MM.1S (cell line): ENCODE results near the gene SYNRG.

Experiments used
- DNase-seq: peaks from one replicate; pipeline ENCODE4 v3.0.0-alpha.2; 2015
- H2AFZ ChIP-seq: fragments of 300-600 bp; sonication (generic); 2 replicates; pipeline ENCODE4 v1.6.0; 2016; ENCODE audit warnings: antibody characterized with exemption, low read length
- H3F3A ChIP-seq: fragments of 300-600 bp; sonication (generic); 2 replicates; pipeline ENCODE4 v1.6.1; 2016; ENCODE audit warnings: mild to moderate bottlenecking, antibody characterized with exemption, low read length, moderate library complexity, mixed read lengths; ENCODE audit not compliant: insufficient read depth
- H3K27ac ChIP-seq: fragments of 300-600 bp; sonication (generic); 2 replicates; pipeline ENCODE4 v1.5.1; 2016; ENCODE audit warnings: mild to moderate bottlenecking, low read length
- H3K27me3 ChIP-seq: fragments of 300-600 bp; sonication (generic); replicated peaks from 2 replicates; pipeline ENCODE4 v1.6.0; 2016; ENCODE audit warnings: low read length; ENCODE audit not compliant: insufficient read depth
- H3K36me3 ChIP-seq: fragments of 300-600 bp; sonication (generic); replicated peaks from 2 replicates; pipeline ENCODE4 v1.6.1; 2016; ENCODE audit warnings: mild to moderate bottlenecking, low read length, mixed read lengths; ENCODE audit not compliant: insufficient read depth
- H3K4me1 ChIP-seq: fragments of 300-600 bp; sonication (generic); 2 replicates; pipeline ENCODE4 v1.6.1; 2016; ENCODE audit warnings: low read length, mixed read lengths
- H3K4me2 ChIP-seq: fragments of 300-600 bp; sonication (generic); 2 replicates; pipeline ENCODE4 v1.6.0; 2016; ENCODE audit warnings: low read depth, low read length
- H3K4me3 ChIP-seq: fragments of 300-600 bp; sonication (generic); 2 replicates; pipeline ENCODE4 v1.5.1; 2016; ENCODE audit warnings: low read length, mixed read lengths
- H3K79me2 ChIP-seq: fragments of 300-600 bp; sonication (generic); 2 replicates; pipeline ENCODE4 v1.6.1; 2016; ENCODE audit warnings: mixed run types, low read length, mixed read lengths
- H3K9ac ChIP-seq: fragments of 300-600 bp; sonication (generic); 2 replicates; pipeline ENCODE4 v1.6.1; 2016; ENCODE audit warnings: low read length, mixed read lengths
- H3K9me2 ChIP-seq: fragments of 300-600 bp; sonication (generic); replicated peaks from 2 replicates; pipeline ENCODE4 v1.6.1; 2016; ENCODE audit warnings: mild to moderate bottlenecking, low read length, mixed read lengths; ENCODE audit not compliant: insufficient read depth
- H3K9me3 ChIP-seq: fragments of 300-600 bp; sonication (generic); replicated peaks from 2 replicates; pipeline ENCODE4 v1.6.1; 2016; ENCODE audit warnings: mild to moderate bottlenecking, low read length, mixed read lengths; ENCODE audit not compliant: insufficient read depth
- H4K20me1 ChIP-seq: fragments of 300-600 bp; sonication (generic); 2 replicates; pipeline ENCODE4 v1.6.1; 2016; ENCODE audit warnings: mild to moderate bottlenecking, low read length, moderate library complexity, mixed read lengths; ENCODE audit not compliant: insufficient read depth
- CTCF ChIP-seq: fragments of 300-600 bp; sonication (generic); IDR thresholded peaks from 2 replicates; pipeline ENCODE4 v1.5.1; 2016; ENCODE audit warnings: antibody characterized with exemption, low read length, mixed read lengths
- EZH2 ChIP-seq: fragments of 300-600 bp; sonication (generic); optimal IDR thresholded peaks from 2 replicates; pipeline ENCODE3; 2017; ENCODE audit warnings: low read depth, mild to moderate bottlenecking, antibody characterized with exemption, low read length, mixed read lengths
- EZH2phosphoT487 ChIP-seq: fragments of 300-600 bp; sonication (generic); IDR thresholded peaks from 2 replicates; pipeline ENCODE4 v1.6.1; 2018; ENCODE audit warnings: antibody characterized with exemption, low read length

SYNRG gene

GRCh38 chr17:37527249-37527851 is 81.9 kb downstream of the SYNRG start:
- no peaks in the 10 kb centered on the region for H3K36me3 ChIP-seq

GRCh38 chr17:37523715-37524219 is 85.5 kb downstream of the SYNRG start:
- TF ChIP-seq EZH2 (no peak), EZH2phosphoT487 (no peak), CTCF (no peak)
- Histone ChIP-seq H3K4me3 (no peak overlapping the region), H3K4me1 (no peaks in the 10 kb centered on the region), H3K27me3 (no peaks in the 10 kb centered on the region), H3K27ac (no peak overlapping the region), H3K9me3 (no peaks in the 10 kb centered on the region), H3K9me2 (no peaks in the 10 kb centered on the region), H3K9ac (no peak overlapping the region), H3F3A (no peaks in the 10 kb centered on the region), H3K79me2 (no peaks in the 10 kb centered on the region), H3K4me2 (no peak overlapping the region), H2AFZ (no peak overlapping the region), H3K36me3 (peaks cover 4% of the 10 kb centered on the region; the same call in 1 of the 2 replicates), H4K20me1 (no peaks in the 10 kb centered on the region)
- no peak for DNase-seq

More at GRCh38 chr17:37527249-37527851, 81.9 kb downstream of the SYNRG start:
- no peaks in the 10 kb centered on the region for H4K20me1 ChIP-seq
- H3K4me1 ChIP-seq, result no peaks in the 10 kb centered on the region
- H3K27ac ChIP-seq, result no peak overlapping the region
- H3K9ac ChIP-seq, result no peak overlapping the region
- no peak overlapping the region for H2AFZ ChIP-seq
- no peaks in the 10 kb centered on the region for H3K27me3 ChIP-seq
- no peaks in the 10 kb centered on the region for H3K9me3 ChIP-seq
- H3K4me2 ChIP-seq, result no peak overlapping the region
- no peaks in the 10 kb centered on the region for H3K79me2 ChIP-seq
- no peaks in the 10 kb centered on the region for H3K9me2 ChIP-seq
- H3K4me3 ChIP-seq, result no peak overlapping the region
- peak; percentile 63 for DNase-seq
- TF ChIP-seq EZH2 (no peak), CTCF (peak; percentile 68)
- no peaks in the 10 kb centered on the region for H3F3A ChIP-seq

- H2AFZ ChIP-seq, result no peak overlapping the region
- H3K27ac ChIP-seq, result no peak overlapping the region
- H3K4me2 ChIP-seq, result no peak overlapping the region
- no peaks in the 10 kb centered on the region for H3K4me1 ChIP-seq
- no peaks in the 10 kb centered on the region for H3K9me3 ChIP-seq
- no peak for TF ChIP-seq EZH2
- no peak for TF ChIP-seq EZH2phosphoT487
- TF ChIP-seq CTCF, result no peak
- H4K20me1 ChIP-seq, result no peaks in the 10 kb centered on the region
- H3K9ac ChIP-seq, result no peak overlapping the region
- H3F3A ChIP-seq, result no peaks in the 10 kb centered on the region; the same call in 1 of the 2 replicates
- no peak overlapping the region for H3K4me3 ChIP-seq
- no peaks in the 10 kb centered on the region for H3K9me2 ChIP-seq
- no peaks in the 10 kb centered on the region for H3K27me3 ChIP-seq
- DNase-seq, result no peak
- peaks cover 4% of the 10 kb centered on the region; the same call in 1 of the 2 replicates for H3K36me3 ChIP-seq
- no peaks in the 10 kb centered on the region for H3K79me2 ChIP-seq
These were observed 87.4 kb downstream of the SYNRG start for GRCh38 chr17:37521821-37522220.
